Ishikawa (cell line): ENCODE results near the gene NAT16.

Experiments used
- CEBPB ChIP-seq: IDR thresholded peaks from 2 replicates; pipeline ENCODE4 v1.6.1; 2012
- CREB1 ChIP-seq: IDR thresholded peaks from 2 replicates; pipeline ENCODE4 v1.6.1; 2012; ENCODE audit warnings: low read depth
- EGR1 ChIP-seq: IDR thresholded peaks from 2 replicates; pipeline ENCODE4 v1.6.1; 2012
- EP300 ChIP-seq: IDR thresholded peaks from 2 replicates; pipeline ENCODE4 v1.6.1; 2012; ENCODE audit warnings: borderline replicate concordance
- FOXM1 ChIP-seq: IDR thresholded peaks from 2 replicates; pipeline ENCODE4 v1.6.1; 2012; ENCODE audit warnings: low read depth, borderline replicate concordance
- NFIC ChIP-seq: IDR thresholded peaks from 2 replicates; pipeline ENCODE4 v1.6.1; 2012
- RAD21 ChIP-seq: IDR thresholded peaks from 2 replicates; pipeline ENCODE4 v1.6.1; 2012; ENCODE audit warnings: low read depth
- TAF1 ChIP-seq: IDR thresholded peaks from 2 replicates; pipeline ENCODE4 v1.6.1; 2012; ENCODE audit warnings: low read depth, mild to moderate bottlenecking
- TCF12 ChIP-seq: IDR thresholded peaks from 2 replicates; pipeline ENCODE4 v1.6.1; 2012; ENCODE audit warnings: low read depth
- TEAD4 ChIP-seq: IDR thresholded peaks from 2 replicates; pipeline ENCODE4 v1.6.1; 2012
- YY1 ChIP-seq: IDR thresholded peaks from 2 replicates; pipeline ENCODE4 v1.6.1; 2012; ENCODE audit warnings: low read depth
- ZBTB7A ChIP-seq: IDR thresholded peaks from 2 replicates; pipeline ENCODE4 v1.6.1; 2012; ENCODE audit warnings: low read depth
- TF ChIP-seq, protein P1 (sequence below): IDR thresholded peaks from 2 replicates; pipeline ENCODE4 v1.6.1; 2012
- TF ChIP-seq, protein P2 (sequence below): IDR thresholded peaks from 2 replicates; pipeline ENCODE4 v1.6.1; 2012; ENCODE audit warnings: low read depth, mild to moderate bottlenecking
- TF ChIP-seq, protein P3 (sequence below): IDR thresholded peaks from 2 replicates; pipeline ENCODE4 v1.6.1; 2012

The NAT16 gene

DNA sequence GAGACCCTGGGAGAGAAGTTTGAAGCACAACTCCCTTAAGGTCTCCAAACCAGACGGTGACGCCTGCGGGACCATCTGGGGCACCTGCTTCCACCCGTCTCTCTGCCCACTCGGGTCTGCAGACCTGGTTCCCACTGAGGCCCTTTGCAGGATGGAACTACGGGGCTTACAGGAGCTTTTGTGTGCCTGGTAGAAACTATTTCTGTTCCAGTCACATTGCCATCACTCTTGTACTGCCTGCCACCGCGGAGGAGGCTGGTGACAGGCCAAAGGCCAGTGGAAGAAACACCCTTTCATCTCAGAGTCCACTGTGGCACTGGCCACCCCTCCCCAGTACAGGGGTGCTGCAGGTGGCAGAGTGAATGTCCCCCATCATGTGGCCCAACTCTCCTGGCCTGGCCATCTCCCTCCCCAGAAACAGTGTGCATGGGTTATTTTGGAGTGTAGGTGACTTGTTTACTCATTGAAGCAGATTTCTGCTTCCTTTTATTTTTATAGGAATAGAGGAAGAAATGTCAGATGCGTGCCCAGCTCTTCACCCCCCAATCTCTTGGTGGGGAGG, 42.4 kb downstream of the NAT16 start:
- TF ChIP-seq RAD21 (no peak), CEBPB (no peak), EP300 (no peak), ZBTB7A (no peak), NFIC (no peak), TAF1 (no peak), YY1 (no peak), TCF12 (no peak), FOXM1 (no peak), TEAD4 (no peak), CREB1 (no peak), EGR1 (no peak)
- TF ChIP-seq, protein P1, sequence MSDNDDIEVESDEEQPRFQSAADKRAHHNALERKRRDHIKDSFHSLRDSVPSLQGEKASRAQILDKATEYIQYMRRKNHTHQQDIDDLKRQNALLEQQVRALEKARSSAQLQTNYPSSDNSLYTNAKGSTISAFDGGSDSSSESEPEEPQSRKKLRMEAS = no peak
- TF ChIP-seq, protein P2, sequence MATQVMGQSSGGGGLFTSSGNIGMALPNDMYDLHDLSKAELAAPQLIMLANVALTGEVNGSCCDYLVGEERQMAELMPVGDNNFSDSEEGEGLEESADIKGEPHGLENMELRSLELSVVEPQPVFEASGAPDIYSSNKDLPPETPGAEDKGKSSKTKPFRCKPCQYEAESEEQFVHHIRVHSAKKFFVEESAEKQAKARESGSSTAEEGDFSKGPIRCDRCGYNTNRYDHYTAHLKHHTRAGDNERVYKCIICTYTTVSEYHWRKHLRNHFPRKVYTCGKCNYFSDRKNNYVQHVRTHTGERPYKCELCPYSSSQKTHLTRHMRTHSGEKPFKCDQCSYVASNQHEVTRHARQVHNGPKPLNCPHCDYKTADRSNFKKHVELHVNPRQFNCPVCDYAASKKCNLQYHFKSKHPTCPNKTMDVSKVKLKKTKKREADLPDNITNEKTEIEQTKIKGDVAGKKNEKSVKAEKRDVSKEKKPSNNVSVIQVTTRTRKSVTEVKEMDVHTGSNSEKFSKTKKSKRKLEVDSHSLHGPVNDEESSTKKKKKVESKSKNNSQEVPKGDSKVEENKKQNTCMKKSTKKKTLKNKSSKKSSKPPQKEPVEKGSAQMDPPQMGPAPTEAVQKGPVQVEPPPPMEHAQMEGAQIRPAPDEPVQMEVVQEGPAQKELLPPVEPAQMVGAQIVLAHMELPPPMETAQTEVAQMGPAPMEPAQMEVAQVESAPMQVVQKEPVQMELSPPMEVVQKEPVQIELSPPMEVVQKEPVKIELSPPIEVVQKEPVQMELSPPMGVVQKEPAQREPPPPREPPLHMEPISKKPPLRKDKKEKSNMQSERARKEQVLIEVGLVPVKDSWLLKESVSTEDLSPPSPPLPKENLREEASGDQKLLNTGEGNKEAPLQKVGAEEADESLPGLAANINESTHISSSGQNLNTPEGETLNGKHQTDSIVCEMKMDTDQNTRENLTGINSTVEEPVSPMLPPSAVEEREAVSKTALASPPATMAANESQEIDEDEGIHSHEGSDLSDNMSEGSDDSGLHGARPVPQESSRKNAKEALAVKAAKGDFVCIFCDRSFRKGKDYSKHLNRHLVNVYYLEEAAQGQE = no peak
- TF ChIP-seq, protein P3, sequence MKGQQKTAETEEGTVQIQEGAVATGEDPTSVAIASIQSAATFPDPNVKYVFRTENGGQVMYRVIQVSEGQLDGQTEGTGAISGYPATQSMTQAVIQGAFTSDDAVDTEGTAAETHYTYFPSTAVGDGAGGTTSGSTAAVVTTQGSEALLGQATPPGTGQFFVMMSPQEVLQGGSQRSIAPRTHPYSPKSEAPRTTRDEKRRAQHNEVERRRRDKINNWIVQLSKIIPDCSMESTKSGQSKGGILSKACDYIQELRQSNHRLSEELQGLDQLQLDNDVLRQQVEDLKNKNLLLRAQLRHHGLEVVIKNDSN = no peak

DNA sequence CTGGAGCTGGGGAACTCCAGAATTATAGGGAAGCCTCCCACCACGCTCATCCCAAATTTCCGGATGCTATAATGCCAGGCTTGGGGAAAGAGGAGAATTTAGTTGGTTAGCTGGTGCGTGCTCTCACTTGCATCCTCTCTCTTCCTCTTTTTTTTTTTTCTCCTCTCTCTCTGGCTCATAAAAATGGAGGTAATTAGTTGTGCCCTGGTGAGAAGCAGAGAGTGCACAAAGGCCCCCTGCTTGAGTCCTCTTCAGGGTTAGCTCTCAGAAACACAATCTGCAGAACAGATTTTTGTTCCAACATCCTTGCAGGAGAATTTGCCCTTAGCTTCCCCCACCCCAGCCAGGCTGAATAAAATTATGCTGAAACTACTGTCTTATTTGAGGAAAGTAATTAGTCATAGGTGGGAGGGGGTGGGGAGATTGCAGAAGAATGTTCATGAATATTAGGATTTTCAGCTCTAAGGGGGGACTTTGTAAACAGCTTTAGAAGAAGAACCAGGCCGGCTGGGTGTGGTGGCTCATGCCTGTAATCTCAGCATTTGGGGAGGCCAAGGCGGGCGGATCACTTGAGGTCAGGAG, 45.6 kb downstream of the NAT16 start:
- TF ChIP-seq TAF1 = no peak
- no peak for TF ChIP-seq EGR1
- TF ChIP-seq, protein P2 = no peak
- TF ChIP-seq ZBTB7A = no peak
- no peak for TF ChIP-seq CEBPB
- TF ChIP-seq, protein P1 = no peak
- no peak for TF ChIP-seq TEAD4

DNA sequence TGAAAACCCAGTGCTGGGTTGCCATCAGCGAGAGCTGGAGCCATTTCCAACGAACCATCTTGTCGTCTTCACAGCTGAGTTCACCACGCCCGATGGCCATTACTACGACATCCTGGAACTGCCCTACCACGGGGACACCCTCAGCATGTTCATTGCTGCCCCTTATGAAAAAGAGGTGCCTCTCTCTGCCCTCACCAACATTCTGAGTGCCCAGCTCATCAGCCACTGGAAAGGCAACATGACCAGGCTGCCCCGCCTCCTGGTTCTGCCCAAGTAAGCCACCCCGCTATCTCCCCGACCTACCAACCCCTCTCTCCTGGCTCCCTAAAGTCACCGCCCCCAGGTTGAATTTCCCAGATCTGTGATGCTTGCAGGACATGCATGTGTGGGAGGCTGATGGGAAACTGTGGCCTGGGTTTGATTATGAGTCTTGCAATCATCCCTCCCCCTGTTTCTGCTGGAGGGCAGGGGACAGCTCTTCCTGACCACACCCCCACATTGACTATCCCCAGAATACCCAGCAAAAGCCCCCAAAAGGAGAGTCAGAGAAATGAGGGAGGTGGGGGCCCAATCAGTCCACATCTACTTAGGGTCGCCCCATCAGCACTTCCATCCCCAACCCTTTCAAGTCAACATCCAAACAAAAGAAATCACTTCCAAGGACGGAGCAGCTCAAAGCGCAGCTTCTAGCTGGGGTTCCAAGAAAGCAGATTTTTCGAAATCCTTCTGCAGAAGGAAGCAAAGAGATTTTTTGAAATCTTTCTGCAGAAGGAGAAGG, 46.3 kb downstream of the NAT16 start:
- TF ChIP-seq, protein P1 = no peak
- no peak for TF ChIP-seq CREB1
- TF ChIP-seq TAF1 = no peak
- no peak for TF ChIP-seq FOXM1
- TF ChIP-seq ZBTB7A = no peak

DNA sequence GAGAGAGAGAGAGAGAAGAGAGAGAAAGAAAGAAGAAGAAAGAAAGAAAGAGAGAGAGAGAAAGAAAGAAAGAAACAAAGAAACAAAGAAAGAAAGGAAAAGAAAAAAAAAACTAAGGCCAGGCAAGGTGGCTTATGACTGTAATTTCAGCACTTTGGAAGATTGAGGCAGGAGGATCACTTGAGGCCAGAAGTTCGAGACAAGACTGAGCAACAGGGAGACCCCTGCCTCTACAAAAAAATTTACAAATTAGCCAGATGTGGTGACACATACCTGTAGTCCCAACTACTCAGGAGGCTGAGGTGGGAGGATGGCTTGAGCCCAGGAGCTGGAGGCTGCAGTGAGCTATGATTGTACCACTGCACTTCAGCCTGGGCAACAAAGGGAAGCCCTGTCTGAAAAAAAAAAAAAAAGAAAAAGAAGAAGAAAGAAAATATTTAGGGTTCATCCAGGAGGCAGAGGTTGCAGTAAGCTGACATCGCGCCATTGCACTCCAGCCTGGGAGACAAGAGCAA, 50.4 kb downstream of the NAT16 start:
- TF ChIP-seq ZBTB7A = no peak
- no peak for TF ChIP-seq FOXM1

DNA sequence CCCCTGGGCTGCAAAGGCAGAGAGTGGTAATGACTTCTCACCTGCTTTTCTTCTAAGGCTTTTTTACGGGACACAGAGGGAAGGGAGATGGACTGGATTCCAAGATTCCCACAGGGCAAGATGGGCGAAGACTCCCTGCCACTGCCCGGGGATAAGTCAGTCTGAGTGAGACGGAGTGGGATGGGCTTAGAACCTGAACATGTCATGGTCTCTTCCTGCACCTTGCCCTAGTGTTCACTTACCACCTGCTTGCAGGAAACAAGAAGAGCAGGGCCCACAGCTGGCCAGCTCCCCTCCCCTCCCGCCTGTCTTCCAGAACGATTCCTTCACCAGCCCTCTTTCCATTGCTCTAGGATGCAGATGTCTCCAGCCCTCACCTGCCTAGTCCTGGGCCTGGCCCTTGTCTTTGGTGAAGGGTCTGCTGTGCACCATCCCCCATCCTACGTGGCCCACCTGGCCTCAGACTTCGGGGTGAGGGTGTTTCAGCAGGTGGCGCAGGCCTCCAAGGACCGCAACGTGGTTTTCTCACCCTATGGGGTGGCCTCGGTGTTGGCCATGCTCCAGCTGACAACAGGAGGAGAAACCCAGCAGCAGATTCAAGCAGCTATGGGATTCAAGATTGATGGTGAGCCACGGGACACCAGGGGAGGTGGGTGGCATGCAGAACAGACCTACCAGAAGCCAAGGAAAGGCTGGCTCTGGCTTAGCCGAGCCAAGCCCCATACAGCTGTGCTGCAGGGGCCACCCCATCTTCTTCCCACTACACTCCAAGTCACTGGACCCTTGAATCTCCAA, 51.9 kb downstream of the NAT16 start:
- TF ChIP-seq CEBPB (no peak), TEAD4 (no peak), TAF1 (no peak)

DNA sequence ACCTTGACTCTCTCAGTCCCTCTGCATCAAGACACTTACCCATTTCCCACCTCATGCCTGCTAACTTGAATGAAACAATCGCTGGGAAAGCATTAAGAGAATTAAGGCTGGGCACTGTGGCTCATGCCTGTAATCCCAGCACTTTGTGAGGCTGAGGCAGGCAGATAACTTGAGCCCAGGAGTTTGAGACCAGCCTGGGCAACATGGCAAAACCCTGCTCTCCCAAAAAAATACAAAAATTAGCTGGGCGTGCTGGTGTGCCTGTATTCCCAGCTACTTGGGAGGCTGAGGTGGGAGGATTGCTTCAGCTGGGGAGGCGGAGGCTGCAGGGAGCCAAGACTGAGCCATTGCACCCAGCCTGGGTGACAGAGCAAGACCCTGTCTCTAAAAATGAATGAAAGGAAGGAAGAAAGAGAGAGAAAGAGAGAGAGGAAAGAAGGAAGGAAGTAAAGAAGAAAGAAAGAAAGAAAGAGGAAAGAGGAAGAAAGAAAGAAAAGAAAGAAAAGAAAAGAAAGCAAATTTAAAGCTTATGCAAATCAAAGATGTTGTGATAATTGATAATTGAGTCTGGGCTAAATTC, 52.5 kb downstream of the NAT16 start:
- TF ChIP-seq RAD21 = no peak
- TF ChIP-seq, protein P1 = no peak
- no peak for TF ChIP-seq TEAD4
